IMR-90 (cell line): ENCODE measurements around the gene ANO7. TPM values are rescaled to one million over a fixed set of nuclear protein-coding genes. Genes with fewer than 3 reads are reported as not detected.

Source experiments
- ATAC-seq: fragments of 200-7000 bp; cut with Tn5 transposase; 2 replicates; pipeline ENCODE4 v1.9.1; 2020; ENCODE audit warnings: low read depth, mild to moderate bottlenecking, moderate library complexity
- BruUV-seq: library from RNA; stranded (reverse); fragments of 400-500 nt; replicated peaks from 2 replicates; lab custom pipeline; 2021; lab: Mats Ljungman, UMichigan
- CTCF ChIA-PET: fragments of 300-600 bp; formaldehyde crosslinking; extraction: SDS; loops from one replicate; lab custom pipeline; 2021; ENCODE audit warnings: antibody characterized with exemption; lab: Yijun Ruan, JAX
- POLR2A ChIA-PET: fragments of 300-600 bp; sonication (Branson Sonifier 250); formaldehyde crosslinking; loops from one replicate; lab custom pipeline; 2022; ENCODE audit warnings: antibody characterized with exemption; ENCODE audit not compliant: unreplicated experiment; lab: Charles Lee
- DNase-seq: peaks from one replicate; pipeline ENCODE4 v3.0.0; 2013
- H2AFZ ChIP-seq: replicated peaks from 2 replicates; pipeline ENCODE3; 2013; ENCODE audit warnings: low read length, mild to moderate bottlenecking; ENCODE audit not compliant: poor library complexity
- H2AK5ac ChIP-seq: 2 replicates; pipeline ENCODE4 v1.6.1; 2013; ENCODE audit warnings: low read depth, low read length, inconsistent platforms
- H2AK9ac ChIP-seq: replicated peaks from 2 replicates; pipeline ENCODE3; 2013; ENCODE audit warnings: mild to moderate bottlenecking, low read depth, low read length, moderate library complexity; ENCODE audit not compliant: poor library complexity
- H2BK120ac ChIP-seq: 2 replicates; pipeline ENCODE4 v1.6.1; 2013; ENCODE audit warnings: low read depth, low read length, inconsistent platforms
- H2BK15ac ChIP-seq: 3 replicates; pipeline ENCODE4 v1.6.1; 2013; ENCODE audit warnings: low read depth, low read length, inconsistent platforms
- H2BK20ac ChIP-seq: 2 replicates; pipeline ENCODE4 v1.6.1; 2013; ENCODE audit warnings: low read depth, mild to moderate bottlenecking, inconsistent platforms, low read length, moderate library complexity
- H2BK5ac ChIP-seq: 2 replicates; pipeline ENCODE4 v1.6.1; 2013; ENCODE audit warnings: mild to moderate bottlenecking, low read depth, low read length, inconsistent platforms; ENCODE audit not compliant: poor library complexity, severe bottlenecking
- H3K14ac ChIP-seq: replicated peaks from 2 replicates; pipeline ENCODE4 v1.6.1; 2013; ENCODE audit warnings: low read depth, low read length, inconsistent platforms
- H3K18ac ChIP-seq: 2 replicates; pipeline ENCODE4 v1.6.1; 2013; ENCODE audit warnings: low read depth, low read length, control low read depth
- H3K23ac ChIP-seq: 2 replicates; pipeline ENCODE4 v1.6.1; 2013; ENCODE audit warnings: low read depth, low read length, inconsistent platforms
- H3K27ac ChIP-seq: 2 replicates; pipeline ENCODE4 v1.5.1; 2013; ENCODE audit warnings: mild to moderate bottlenecking, control low read depth, low read length; ENCODE audit not compliant: insufficient read depth
- H3K27me3 ChIP-seq: 2 replicates; pipeline ENCODE4 v1.6.1; 2013; ENCODE audit warnings: low read length; ENCODE audit not compliant: control insufficient read depth, insufficient read depth
- H3K36me3 ChIP-seq: 2 replicates; pipeline ENCODE4 v1.6.1; 2013; ENCODE audit warnings: low read length, mixed read lengths; ENCODE audit not compliant: control insufficient read depth, insufficient read depth
- H3K4ac ChIP-seq: 2 replicates; pipeline ENCODE4 v1.6.1; 2013; ENCODE audit warnings: low read depth, low read length, inconsistent platforms
- H3K4me1 ChIP-seq: 2 replicates; pipeline ENCODE4 v1.6.1; 2013; ENCODE audit warnings: low read length, mixed read lengths; ENCODE audit not compliant: control insufficient read depth, insufficient read depth
- H3K4me2 ChIP-seq: 2 replicates; pipeline ENCODE4 v1.6.1; 2013; ENCODE audit warnings: low read depth, mild to moderate bottlenecking, control low read depth, low read length, moderate library complexity
- H3K4me3 ChIP-seq: 2 replicates; pipeline ENCODE4 v1.5.1; 2013; ENCODE audit warnings: low read depth, mild to moderate bottlenecking, control low read depth, low read length, moderate library complexity; ENCODE audit not compliant: insufficient read depth
- H3K56ac ChIP-seq: 2 replicates; pipeline ENCODE4 v1.6.1; 2013; ENCODE audit warnings: low read length, inconsistent platforms; ENCODE audit not compliant: insufficient read depth; ENCODE audit errors: extremely low read depth
- H3K79me1 ChIP-seq, 2 experiments: 2 replicates each; pipeline ENCODE4 v1.6.1; 2013; ENCODE audit warnings: low read length in 2 of 2, inconsistent platforms in 1 of 2, low read depth in 1 of 2
- H3K9ac ChIP-seq: 2 replicates; pipeline ENCODE4 v1.6.1; 2013; ENCODE audit warnings: low read depth, low read length, control low read depth
- H3K9me1 ChIP-seq: 2 replicates; pipeline ENCODE4 v1.6.1; 2013; ENCODE audit warnings: low read length, inconsistent platforms; ENCODE audit not compliant: insufficient read depth
- H3K9me3 ChIP-seq: 2 replicates; pipeline ENCODE4 v1.6.1; 2013; ENCODE audit warnings: low read length; ENCODE audit not compliant: control insufficient read depth, insufficient read depth
- H4K20me1 ChIP-seq: 2 replicates; pipeline ENCODE4 v1.6.1; 2013; ENCODE audit warnings: low read length, inconsistent platforms; ENCODE audit not compliant: insufficient read depth
- H4K5ac ChIP-seq: 2 replicates; pipeline ENCODE4 v1.6.1; 2013; ENCODE audit warnings: mild to moderate bottlenecking, low read depth, low read length, control low read depth
- H4K8ac ChIP-seq, 2 experiments: 2 replicates each; pipeline ENCODE4 v1.6.1; 2013; ENCODE audit warnings: low read depth in 2 of 2, low read length in 2 of 2, control low read depth in 1 of 2, inconsistent platforms in 1 of 2
- H4K91ac ChIP-seq: 2 replicates; pipeline ENCODE4 v1.6.1; 2013; ENCODE audit warnings: low read depth, low read length, inconsistent platforms; ENCODE audit not compliant: insufficient read depth
- BHLHE40 ChIP-seq: fragments of 150-350 bp; IDR thresholded peaks from 2 replicates; pipeline ENCODE4 v1.6.1; 2016; ENCODE audit warnings: mild to moderate bottlenecking, low read depth, low read length
- CEBPB ChIP-seq: IDR thresholded peaks from 2 replicates; pipeline ENCODE4 v1.6.1; 2012; ENCODE audit warnings: low read depth, low read length, improper control_type of control experiment
- MAFK ChIP-seq: IDR thresholded peaks from 2 replicates; pipeline ENCODE4 v1.6.1; 2012; ENCODE audit warnings: low read depth, low read length, improper control_type of control experiment
- MAZ ChIP-seq: IDR thresholded peaks from 2 replicates; pipeline ENCODE4 v1.6.1; 2012; ENCODE audit warnings: low read depth, mild to moderate bottlenecking, low read length, improper control_type of control experiment, moderate library complexity, borderline replicate concordance
- RFX5 ChIP-seq: IDR thresholded peaks from 2 replicates; pipeline ENCODE4 v1.8.0; 2012; ENCODE audit warnings: low read depth, mild to moderate bottlenecking, low read length, moderate library complexity
- SMC3 ChIP-seq: fragments of 150-350 bp; IDR thresholded peaks from 2 replicates; pipeline ENCODE4 v1.6.1; 2016; ENCODE audit warnings: low read depth, mild to moderate bottlenecking, antibody characterized with exemption, low read length, moderate library complexity
- WGBS, 2 experiments: methylation state at CpG; one replicate each; pipeline versions ENCODE4 v1.1.5 to v1.1.7; 2013; ENCODE audit warnings: missing lambda C conversion rate in 2 of 2; ENCODE audit not compliant: insufficient read length in 1 of 2; ENCODE audit errors: extremely low coverage in 2 of 2; 5-methylcytosine and 5-hydroxymethylcytosine counted together
- dilution Hi-C: fragments of 300-500 bp; cut with HindIII; formaldehyde crosslinking; loops from one replicate; pipeline ENCODE4 v1.14.3; 2018; ENCODE audit warnings: low sequenced_read_pairs; ENCODE audit not compliant: unreplicated experiment
- in situ Hi-C: fragments of 300-500 bp; cut with MboI; formaldehyde crosslinking; loops from 3 replicates; pipeline ENCODE4 v1.14.3; 2019; ENCODE audit warnings: low sequenced_read_pairs, inconsistent platforms, mixed read lengths
- intact Hi-C: fragments of 100-400 bp; cut with micrococcal nuclease; formaldehyde crosslinking; loops from 2 replicates; pipeline ENCODE4 v1.10.0; 2022
- polyA plus RNA-seq, 3 experiments: library from polyadenylated mRNA; depleted of rRNA; stranded (reverse); fragments of >200 nt; gene quantifications; 2 replicates each; pipeline ENCODE4 v1.2.3, GENCODE V29; 2012; ENCODE audit warnings: low replicate concordance in 1 of 3
- total RNA-seq: library from RNA; depleted of rRNA; stranded (reverse); fragments of >200 nt; gene quantifications from 2 replicates; pipeline ENCODE4 v1.2.3, GENCODE V29; 2012

ANO7 gene
- total and polyA plus RNA-seq, 2 of the 4 experiments (the other 2 are of a cell fraction) = 0.36 to 3.4 TPM

GRCh38 chr2:241182531-241183133 lies 5.8 kb upstream of the ANO7 start:
- peaks cover 13% of the 10 kb centered on the region for H3K36me3 ChIP-seq
- intact Hi-C loops = no loop called here
- no peak overlapping the region for H3K56ac ChIP-seq
- no peak overlapping the region for H2AK5ac ChIP-seq
- 90% methylated on average over 16 of the region's 28 CpGs; no CpG with 5 or more reads in 1 of the 2 experiments for WGBS, 2 experiments
- H2AFZ ChIP-seq = no peak overlapping the region
- DNase-seq = no peak
- dilution Hi-C loops = no loop called here
- POLR2A ChIA-PET = no interaction called here
- no peak overlapping the region for H3K9ac ChIP-seq
- no peak overlapping the region for H4K8ac ChIP-seq
- no peak overlapping the region for H3K4me2 ChIP-seq
- no peaks in the 10 kb centered on the region for H3K4me1 ChIP-seq
- TF ChIP-seq BHLHE40 (no peak), SMC3 (no peak), CEBPB (no peak), RFX5 (no peak), MAZ (no peak), MAFK (no peak)
- no peaks in the 10 kb centered on the region for H3K9me3 ChIP-seq
- H3K27ac ChIP-seq = no peak overlapping the region
- no peaks in the 10 kb centered on the region; the same call in 1 of the 2 replicates for H3K27me3 ChIP-seq
- no peaks in the 10 kb centered on the region for H3K79me1 ChIP-seq
- peaks cover 3% of the 10 kb centered on the region; the same call in 1 of the 2 replicates for H3K9me1 ChIP-seq
- no peak overlapping the region for H4K91ac ChIP-seq
- no peak overlapping the region for H2AK9ac ChIP-seq
- no peak overlapping the region for H3K14ac ChIP-seq
- H3K18ac ChIP-seq = no peak overlapping the region
- no peaks in the 10 kb centered on the region for H4K20me1 ChIP-seq
- in situ Hi-C loops = no loop called here
- BruUV-seq = no TSS peak
- no peak overlapping the region for H2BK20ac ChIP-seq
- CTCF ChIA-PET = no interaction called here
- ATAC-seq = no peak
- H3K4ac ChIP-seq = no peak overlapping the region
- no peak overlapping the region for H3K4me3 ChIP-seq
- H4K5ac ChIP-seq = no peak overlapping the region
- no peak overlapping the region for H2BK120ac ChIP-seq
- H3K23ac ChIP-seq = no peak overlapping the region
- no peak overlapping the region for H2BK15ac ChIP-seq
- no peak overlapping the region for H2BK5ac ChIP-seq
